Caco-2 (cell line): ENCODE results near the gene FAM180B. TPM values are rescaled to one million over a fixed set of nuclear protein-coding genes. Genes with fewer than 3 reads are reported as not detected.
A peak's percentile ranks its signal among the peaks of the same experiment; 100 is the strongest.

Source experiments
- Bru-seq: library from RNA; stranded (reverse); fragments of 400-500 nt; gene quantifications from one replicate; lab custom pipeline; 2021; lab: Mats Ljungman, UMichigan
- BruChase-seq, 2 experiments: library from RNA; stranded (reverse); fragments of 400-500 nt; gene quantifications; one replicate each; lab custom pipeline; 2021; lab: Mats Ljungman, UMichigan
- BruUV-seq: library from RNA; stranded (reverse); fragments of 400-500 nt; replicated peaks from 2 replicates; lab custom pipeline; 2021; lab: Mats Ljungman, UMichigan
- CTCF ChIA-PET: fragments of 300-600 bp; sonication (Branson Sonifier 250); formaldehyde crosslinking; loops from one replicate; lab custom pipeline; 2022; ENCODE audit warnings: antibody characterized with exemption; lab: Charles Lee
- POLR2A ChIA-PET: fragments of 300-600 bp; sonication (Branson Sonifier 250); formaldehyde crosslinking; loops from one replicate; lab custom pipeline; 2022; ENCODE audit warnings: antibody characterized with exemption; lab: Charles Lee
- DNase-seq, 2 experiments: peaks; one replicate each; pipeline versions ENCODE4 v3.0.0 to v3.0.0-alpha.2; 2020 to 2022
- H3K27me3 ChIP-seq: replicated peaks from 2 replicates; pipeline ENCODE4 v1.6.0; 2011; ENCODE audit warnings: low read length; ENCODE audit not compliant: control insufficient read depth, insufficient read depth
- H3K36me3 ChIP-seq: 2 replicates; pipeline ENCODE4 v1.5.1; 2011; ENCODE audit warnings: low read length; ENCODE audit not compliant: control insufficient read depth, insufficient read depth
- H3K4me1 ChIP-seq: fragments of 250-450 bp; sonication (Bioruptor Pico); 2 replicates; pipeline ENCODE4 v1.5.1; 2020; ENCODE audit warnings: mild to moderate bottlenecking
- H3K4me3 ChIP-seq: 2 replicates; pipeline ENCODE4 v1.5.1; 2011; ENCODE audit warnings: low read depth, mild to moderate bottlenecking, control low read depth, low read length
- H3K9me3 ChIP-seq: fragments of 250-450 bp; sonication (Bioruptor Pico); 2 replicates; pipeline ENCODE4 v1.5.1; 2020; ENCODE audit warnings: mild to moderate bottlenecking, moderate library complexity
- H3K27ac Mint-ChIP-seq: one replicate; pipeline ENCODE4 v1.8.0; 2022; ENCODE audit warnings: mixed read lengths; ENCODE audit not compliant: unreplicated experiment
- H3K27me3 Mint-ChIP-seq: one replicate; pipeline ENCODE4 v1.8.0; 2022; ENCODE audit warnings: mixed read lengths; ENCODE audit not compliant: insufficient read depth, unreplicated experiment
- H3K36me3 Mint-ChIP-seq: one replicate; pipeline ENCODE4 v1.8.0; 2022; ENCODE audit warnings: mild to moderate bottlenecking, mixed read lengths; ENCODE audit not compliant: insufficient read depth, unreplicated experiment
- H3K4me1 Mint-ChIP-seq: one replicate; pipeline ENCODE4 v1.8.0; 2022; ENCODE audit warnings: low read depth, mixed read lengths; ENCODE audit not compliant: unreplicated experiment
- H3K4me3 Mint-ChIP-seq: one replicate; pipeline ENCODE4 v1.8.0; 2022; ENCODE audit warnings: mild to moderate bottlenecking, moderate library complexity, mixed read lengths; ENCODE audit not compliant: unreplicated experiment
- H3K9me3 Mint-ChIP-seq: one replicate; pipeline ENCODE4 v1.8.0; 2022; ENCODE audit warnings: mixed read lengths; ENCODE audit not compliant: unreplicated experiment
- CTCF ChIP-seq, 2 experiments: fragments of 200-600 bp in 1 of 2; IDR thresholded peaks; 1 replicate in 1 of 2; 2 replicates in 1 of 2; pipeline versions ENCODE4 v1.5.1 to v1.8.0; 2011 to 2022; ENCODE audit warnings: antibody characterized with exemption in 1 of 2, control low read depth in 1 of 2, inconsistent platforms in 1 of 2, low read depth in 1 of 2, low read length in 1 of 2, mild to moderate bottlenecking in 1 of 2, moderate library complexity in 1 of 2; ENCODE audit not compliant: insufficient read depth in 1 of 2, severe bottlenecking in 1 of 2, unreplicated experiment in 1 of 2
- intact Hi-C: fragments of 100-400 bp; cut with micrococcal nuclease; formaldehyde crosslinking; loops from one replicate; pipeline ENCODE4 v1.10.0; 2022; ENCODE audit not compliant: unreplicated experiment
- long read RNA-seq: library from polyadenylated mRNA; stranded (forward); transcript quantifications from one replicate; pipeline ENCODE4 v2.0.0, GENCODE V29; 2022
- total RNA-seq: library from RNA; stranded (reverse); gene quantifications from 2 replicates; pipeline ENCODE4 v1.2.3, GENCODE V29; 2022

Gene FAM180B
- total RNA-seq: not detected in 2 replicates
- percentile 29 among the genes with signal in this experiment for Bru-seq, nascent RNA
- percentile 17 among the genes with signal in this experiment for BruChase-seq, experiment 1, labeled RNA remaining after a 2-hour chase
- percentile 20 among the genes with signal in this experiment for BruChase-seq, experiment 2, labeled RNA remaining after a 6-hour chase
- long read RNA-seq: 0 reads

- no peak for DNase-seq
- Histone ChIP-seq H3K4me1 (no peaks in the 10 kb centered on the region), H3K27me3 (no peaks in the 10 kb centered on the region), H3K36me3 (peaks cover 1% of the 10 kb centered on the region; the same call in 1 of the 2 replicates), H3K4me3 (no peak within 1 kb of the TSS), H3K9me3 (no peaks in the 10 kb centered on the region)
- Mint-ChIP-seq H3K27ac (no peak within 1 kb of the TSS), H3K9me3 (no peaks in the 10 kb centered on the region), H3K27me3 (no peaks in the 10 kb centered on the region), H3K4me3 (no peak within 1 kb of the TSS), H3K4me1 (no peaks in the 10 kb centered on the region), H3K36me3 (peaks cover 36% of the 10 kb centered on the region)
- POLR2A ChIA-PET: no interaction called here
- no TSS peak for BruUV-seq
- intact Hi-C loops: no loop called here
- CTCF ChIA-PET: interaction anchor here (0.6 kb wide), 1 partner anchor 20 kb away, joined by 5 read pairs; no protein-coding TSS in a partner anchor
- TF ChIP-seq CTCF (IDR thresholded peaks at IDR 0.05; ENCODE audit: insufficient read depth in 1 of 2, low read depth in 1 of 2, low read length in 1 of 2, severe bottlenecking in 1 of 2, unreplicated experiment in 1 of 2): no peak
These were observed at the start of gene FAM180B for GRCh38 chr11:47586098-47586855. Gene FAM180B, plus strand, starts transcription at chr11:47586678. Its CDS starts 91 bp downstream, at chr11:47586769.

- intact Hi-C loops: no loop called here
- no peaks in the 10 kb centered on the region for H3K27me3 ChIP-seq
- peaks cover 37% of the 10 kb centered on the region for H3K36me3 Mint-ChIP-seq
- H3K4me1 ChIP-seq: no peaks in the 10 kb centered on the region; the same call in 1 of the 2 replicates
- no peak for TF ChIP-seq CTCF (IDR thresholded peaks at IDR 0.05; ENCODE audit: insufficient read depth in 1 of 2, low read depth in 1 of 2, low read length in 1 of 2, severe bottlenecking in 1 of 2, unreplicated experiment in 1 of 2)
- H3K9me3 ChIP-seq: no peaks in the 10 kb centered on the region
- DNase-seq: no peak
- no peak overlapping the region for H3K4me3 ChIP-seq
- H3K27ac Mint-ChIP-seq: no peak overlapping the region
- H3K27me3 Mint-ChIP-seq: no peaks in the 10 kb centered on the region
- no TSS peak for BruUV-seq
- CTCF ChIA-PET: no interaction called here
- H3K4me3 Mint-ChIP-seq: no peak overlapping the region
- H3K36me3 ChIP-seq: no peaks in the 10 kb centered on the region
- H3K4me1 Mint-ChIP-seq: peaks cover 11% of the 10 kb centered on the region
- H3K9me3 Mint-ChIP-seq: no peaks in the 10 kb centered on the region
- POLR2A ChIA-PET: no interaction called here
These were observed 49.6 kb upstream of the FAM180B start for GRCh38 chr11:47536915-47537314.

DNA sequence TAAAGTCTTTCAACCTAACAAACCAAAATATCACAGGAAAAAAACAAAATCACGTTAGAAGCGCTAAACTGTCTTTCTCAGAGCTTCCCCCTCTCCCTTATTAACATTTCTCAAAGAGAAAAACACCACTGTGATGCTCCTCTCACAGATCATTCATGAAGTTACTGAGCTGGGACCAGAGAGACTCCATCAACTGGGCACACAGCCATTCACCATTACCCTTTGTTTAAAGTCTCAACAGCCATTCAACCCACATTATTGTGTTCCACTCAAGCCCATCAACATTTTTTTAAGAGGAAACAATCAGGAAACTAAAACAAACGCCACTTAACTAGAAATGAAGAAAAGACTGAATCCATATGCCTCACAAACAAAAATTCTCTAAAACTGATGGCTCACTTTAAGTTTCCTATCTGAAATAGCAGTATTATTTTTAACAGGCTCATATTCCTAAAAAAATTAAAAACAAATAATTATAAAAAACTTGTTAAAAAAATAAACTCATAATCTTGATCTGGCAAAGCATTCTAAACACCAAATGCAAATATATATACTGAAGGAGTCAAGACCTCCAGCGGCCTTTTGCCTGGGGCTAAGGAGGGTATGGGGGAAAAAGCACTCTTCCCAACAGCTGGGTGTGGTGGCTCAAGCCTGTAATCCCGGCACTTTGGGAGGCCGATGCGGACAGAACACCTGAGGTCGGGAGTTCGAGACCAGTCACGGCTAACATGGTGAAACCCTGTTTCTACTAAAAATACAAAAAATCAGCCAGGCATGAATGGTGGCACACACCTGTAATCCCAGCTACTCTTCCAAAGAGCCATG, 47.5 kb upstream of the FAM180B start:
- POLR2A ChIA-PET: no interaction called here
- Histone ChIP-seq H3K36me3 (no peaks in the 10 kb centered on the region), H3K4me1 (no peaks in the 10 kb centered on the region; the same call in 1 of the 2 replicates), H3K27me3 (no peaks in the 10 kb centered on the region), H3K9me3 (no peaks in the 10 kb centered on the region), H3K4me3 (no peak overlapping the region)
- H3K9me3 Mint-ChIP-seq: no peaks in the 10 kb centered on the region
- H3K36me3 Mint-ChIP-seq: peaks cover 27% of the 10 kb centered on the region
- intact Hi-C loops: no loop called here
- TF ChIP-seq CTCF (IDR thresholded peaks at IDR 0.05; ENCODE audit: insufficient read depth in 1 of 2, low read depth in 1 of 2, low read length in 1 of 2, severe bottlenecking in 1 of 2, unreplicated experiment in 1 of 2): no peak
- DNase-seq: no peak
- no peak overlapping the region for H3K4me3 Mint-ChIP-seq
- CTCF ChIA-PET: interaction anchor here (1.0 kb wide), 1 partner anchor 12 kb away, joined by 6 read pairs; no protein-coding TSS in a partner anchor
- no peaks in the 10 kb centered on the region for H3K27me3 Mint-ChIP-seq
- H3K4me1 Mint-ChIP-seq: peaks cover 11% of the 10 kb centered on the region
- no peak overlapping the region for H3K27ac Mint-ChIP-seq
- BruUV-seq: no TSS peak
